Fibroblast of lung (primary cell): ENCODE data around the gene PHF10. TPM values are rescaled to one million over a fixed set of nuclear protein-coding genes. Genes with fewer than 3 reads are reported as not detected.

ENCODE experiments used
- DNase-seq, 2 donors: peaks; one replicate each; pipeline versions ENCODE4 v3.0.0 to v3.0.0-alpha.2; 2010; ENCODE audit warnings: low read depth in 2 of 2
- H2AFZ ChIP-seq: 2 replicates; pipeline ENCODE4 v1.5.1; 2012; ENCODE audit warnings: low read length, control low read depth, inconsistent platforms
- H3K27ac ChIP-seq: 2 replicates; pipeline ENCODE4 v1.5.1; 2011; ENCODE audit warnings: low read length, control low read depth; ENCODE audit not compliant: insufficient read depth
- H3K27me3 ChIP-seq: 2 replicates; pipeline ENCODE4 v1.5.1; 2011; ENCODE audit warnings: mild to moderate bottlenecking, low read length; ENCODE audit not compliant: control insufficient read depth, insufficient read depth
- H3K36me3 ChIP-seq: 2 replicates; pipeline ENCODE4 v1.5.1; 2011; ENCODE audit warnings: low read length; ENCODE audit not compliant: control insufficient read depth, insufficient read depth
- H3K4me1 ChIP-seq: 2 replicates; pipeline ENCODE4 v1.5.1; 2011; ENCODE audit warnings: low read length; ENCODE audit not compliant: control insufficient read depth, insufficient read depth; ENCODE audit errors: extremely low read depth
- H3K4me2 ChIP-seq: 2 replicates; pipeline ENCODE4 v1.5.1; 2011; ENCODE audit warnings: low read length, control low read depth; ENCODE audit not compliant: insufficient read depth; ENCODE audit errors: extremely low read depth
- H3K4me3 ChIP-seq, 4 experiments: fragments of 200-600 bp in 1 of 4; sonication (generic) in 1 of 4; replicated peaks in 1 of 4; 2 replicates each; pipeline ENCODE4 v1.5.1; 2011 to 2016; ENCODE audit warnings: low read length in 4 of 4, low read depth in 3 of 4, mild to moderate bottlenecking in 3 of 4, control low read depth in 2 of 4, inconsistent platforms in 1 of 4, mixed read lengths in 1 of 4; ENCODE audit not compliant: insufficient read depth in 1 of 4; ENCODE audit errors: control extremely low read depth in 1 of 4
- H3K79me2 ChIP-seq: 2 replicates; pipeline ENCODE4 v1.5.1; 2012; ENCODE audit warnings: mild to moderate bottlenecking, low read length, inconsistent platforms; ENCODE audit not compliant: control insufficient read depth, insufficient read depth
- H3K9ac ChIP-seq: 2 replicates; pipeline ENCODE4 v1.5.1; 2011; ENCODE audit warnings: mild to moderate bottlenecking, low read length, control low read depth; ENCODE audit not compliant: insufficient read depth
- H3K9me3 ChIP-seq: 2 replicates; pipeline ENCODE4 v1.5.1; 2012; ENCODE audit warnings: low read depth, low read length; ENCODE audit not compliant: control insufficient read depth, insufficient read depth
- H4K20me1 ChIP-seq: 2 replicates; pipeline ENCODE4 v1.5.1; 2011; ENCODE audit warnings: low read length; ENCODE audit not compliant: control insufficient read depth, insufficient read depth; ENCODE audit errors: extremely low read depth
- CTCF ChIP-seq, 2 donors: IDR thresholded peaks in 1 of 2; conservative IDR thresholded peaks in 1 of 2; 1 replicate in 1 of 2; 2 replicates in 1 of 2; pipeline ENCODE4 v1.5.1; 2011 to 2012; ENCODE audit warnings: low read length in 2 of 2, control low read depth in 1 of 2, inconsistent platforms in 1 of 2, low read depth in 1 of 2, mild to moderate bottlenecking in 1 of 2
- EZH2 ChIP-seq: IDR thresholded peaks from 2 replicates; pipeline ENCODE4 v1.5.1; 2012; ENCODE audit warnings: low read length, control low read depth, mild to moderate bottlenecking; ENCODE audit errors: missing control alignments
- polyA plus RNA-seq, 2 donors: library from polyadenylated mRNA; depleted of rRNA in 1 of 2; stranded (reverse) in 1 of 2; unstranded in 1 of 2; fragments of >200 nt; gene quantifications; 2 replicates each; pipeline ENCODE4 v1.2.1, GENCODE V29; 2011 to 2012; ENCODE audit warnings: missing spikeins in 1 of 2
- total RNA-seq: library from RNA; depleted of rRNA; stranded (reverse); fragments of >200 nt; gene quantifications from 2 replicates; pipeline ENCODE4 v1.2.1, GENCODE V29; 2014

The PHF10 gene
- total and polyA plus RNA-seq, 2 donors (not counting 1 experiment from before 2014, with no cell fraction given) = 15.5 to 20.8 TPM

DNA sequence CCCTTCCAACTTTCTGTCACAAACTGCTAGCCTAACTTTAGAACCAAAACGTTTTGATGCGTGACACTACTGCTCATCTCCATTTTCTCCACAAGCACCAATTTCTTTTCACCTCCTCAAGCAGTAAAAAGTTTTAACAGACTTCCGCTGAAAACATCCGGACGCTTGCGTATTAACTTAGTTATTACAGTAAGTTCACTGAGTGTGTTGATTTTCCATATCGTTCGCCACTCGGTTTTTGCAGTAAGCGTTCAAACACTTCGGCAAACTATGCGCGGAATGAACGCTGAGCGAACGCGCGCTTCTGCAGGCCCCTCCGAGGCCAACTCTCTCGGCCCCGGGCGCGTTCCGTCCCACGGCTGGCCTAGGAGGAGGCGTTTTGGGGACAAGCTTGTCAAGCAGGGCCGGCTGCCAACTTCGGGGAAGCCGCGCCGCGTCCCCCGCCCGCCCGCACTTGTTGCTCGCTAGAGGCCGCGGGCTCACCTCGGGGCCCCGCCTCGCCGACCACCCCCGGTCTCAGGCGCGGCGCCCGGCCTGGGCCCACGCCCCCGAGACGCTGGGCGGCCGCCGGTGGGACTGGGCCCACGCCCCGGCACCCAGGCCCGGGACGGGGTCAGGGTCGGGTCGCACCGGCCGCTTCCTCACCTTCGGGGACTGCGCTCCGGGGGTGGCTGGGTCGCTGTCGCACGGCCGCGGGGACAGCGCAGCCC lies 945 bp downstream of the PHF10 start:
- peak; percentile 66 to 80 for DNase-seq
- no peaks in the 10 kb centered on the region for H3K9me3 ChIP-seq
- H3K4me1 ChIP-seq = peaks cover 2% of the 10 kb centered on the region
- H3K4me2 ChIP-seq = peak overlapping the region; percentile 78
- no peaks in the 10 kb centered on the region for H3K36me3 ChIP-seq
- peak overlapping the region; percentile 87 for H3K9ac ChIP-seq
- TF ChIP-seq CTCF (conservative IDR thresholded peaks at IDR 0.05 in 1 of 2, IDR thresholded peaks at IDR 0.05 in 1 of 2; ENCODE audit: low read depth in 1 of 2, low read length in 2 of 2) (no peak), EZH2 (no peak)
- H2AFZ ChIP-seq = peak overlapping the region; percentile 66
- H3K27me3 ChIP-seq = no peaks in the 10 kb centered on the region
- peaks cover 29% of the 10 kb centered on the region for H3K79me2 ChIP-seq
- peak overlapping the region; percentile 73 for H3K27ac ChIP-seq
- peak overlapping the region; percentile 31 to 97 (median 58) for H3K4me3 ChIP-seq
- H4K20me1 ChIP-seq = no peaks in the 10 kb centered on the region

DNA sequence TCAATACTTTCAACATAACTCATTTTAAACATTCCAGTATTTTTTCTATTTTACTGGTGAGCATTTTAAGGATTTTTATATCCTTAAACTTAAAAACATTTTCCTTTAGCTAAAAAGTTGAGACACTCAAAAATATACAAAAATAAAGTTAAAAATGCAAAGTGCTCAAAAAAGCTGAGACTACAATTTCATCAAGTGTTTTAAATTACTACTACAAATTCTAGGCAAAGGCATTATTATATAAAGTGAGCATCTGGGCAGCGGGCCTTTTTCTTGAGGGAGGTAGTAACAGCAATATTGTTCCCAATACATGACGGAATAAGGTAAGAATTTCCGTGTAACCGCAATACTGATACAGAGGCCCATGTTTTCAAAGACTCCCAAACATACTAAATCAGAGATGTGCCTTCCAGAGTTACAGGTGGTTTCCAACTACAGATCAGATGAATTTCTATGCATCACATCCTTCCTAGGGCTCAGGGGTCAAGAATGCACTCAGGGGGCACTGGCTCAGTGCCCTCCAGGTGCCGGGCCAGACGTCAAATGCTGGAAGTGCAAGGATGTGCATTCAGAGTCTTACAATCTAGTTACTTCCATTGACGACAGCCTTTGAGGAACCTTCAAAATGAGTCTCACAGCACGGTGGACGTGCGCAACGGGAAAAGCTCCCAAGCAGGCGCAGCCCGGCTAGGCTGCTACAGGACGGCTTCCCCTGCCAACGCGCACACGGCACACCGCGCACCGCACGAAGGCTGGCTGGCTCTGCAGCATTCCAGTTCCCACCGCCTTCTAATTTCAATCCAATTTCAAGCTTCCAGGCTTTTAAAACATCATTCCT lies 1.7 kb downstream of the PHF10 start:
- peak overlapping the region; percentile 78 for H3K4me2 ChIP-seq
- H3K27me3 ChIP-seq = no peaks in the 10 kb centered on the region
- H3K4me3 ChIP-seq = peak overlapping the region; percentile 31 to 97 (median 58)
- H3K79me2 ChIP-seq = peaks cover 31% of the 10 kb centered on the region
- H3K4me1 ChIP-seq = peaks cover 2% of the 10 kb centered on the region
- H3K9me3 ChIP-seq = no peaks in the 10 kb centered on the region
- H2AFZ ChIP-seq = peak overlapping the region; percentile 66
- no peak for TF ChIP-seq CTCF (conservative IDR thresholded peaks at IDR 0.05 in 1 of 2, IDR thresholded peaks at IDR 0.05 in 1 of 2; ENCODE audit: low read depth in 1 of 2, low read length in 2 of 2)
- TF ChIP-seq EZH2 = no peak
- H3K9ac ChIP-seq = peak overlapping the region; percentile 87
- H3K27ac ChIP-seq = peak overlapping the region; percentile 73
- H3K36me3 ChIP-seq = no peaks in the 10 kb centered on the region
- DNase-seq = peak; percentile 55 to 86
- H4K20me1 ChIP-seq = no peaks in the 10 kb centered on the region

DNA sequence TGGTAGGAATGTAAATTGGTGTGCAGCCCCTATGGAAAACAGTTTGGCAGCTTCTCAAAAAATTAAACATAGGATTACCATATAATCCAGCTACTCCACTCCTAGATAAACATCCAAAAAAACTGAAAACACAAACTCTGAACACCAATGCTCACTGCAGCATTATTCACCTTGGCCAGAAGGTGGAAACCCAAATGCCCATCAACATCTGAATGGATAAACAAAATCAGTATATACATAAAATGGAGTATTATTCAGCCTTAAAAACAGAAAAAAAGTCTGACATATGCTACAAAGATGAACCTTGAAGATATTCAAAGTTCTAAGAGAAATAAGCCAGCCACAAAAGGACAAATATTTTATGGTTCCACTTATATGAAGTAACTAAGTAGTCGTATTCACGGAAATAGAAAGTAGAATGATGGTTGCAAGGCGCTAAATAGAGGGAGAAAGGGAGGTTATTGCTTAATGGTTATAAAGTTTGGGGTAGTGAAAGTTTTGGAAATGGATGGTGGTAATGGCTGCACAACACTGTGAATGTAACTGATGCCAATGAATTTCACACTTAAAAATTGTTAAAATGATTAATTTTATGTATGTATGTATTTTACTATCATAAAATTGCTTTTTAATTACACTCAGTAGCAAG lies 4.0 kb downstream of the PHF10 start:
- no peaks in the 10 kb centered on the region for H4K20me1 ChIP-seq
- DNase-seq = no peak

More for the DNA sequence above, 4.0 kb downstream of the PHF10 start:
- no peak overlapping the region for H2AFZ ChIP-seq
- no peak overlapping the region for H3K9ac ChIP-seq
- H3K36me3 ChIP-seq = no peaks in the 10 kb centered on the region
- H3K4me3 ChIP-seq = no peak overlapping the region
- H3K27me3 ChIP-seq = no peaks in the 10 kb centered on the region
- TF ChIP-seq CTCF (conservative IDR thresholded peaks at IDR 0.05 in 1 of 2, IDR thresholded peaks at IDR 0.05 in 1 of 2; ENCODE audit: low read depth in 1 of 2, low read length in 2 of 2) (peak in 1 of 2 donors; percentile 5), EZH2 (no peak)
- H3K4me2 ChIP-seq = no peak overlapping the region
- H3K27ac ChIP-seq = no peak overlapping the region
- H3K79me2 ChIP-seq = peaks cover 31% of the 10 kb centered on the region
- H3K9me3 ChIP-seq = no peaks in the 10 kb centered on the region
- H3K4me1 ChIP-seq = peaks cover 1% of the 10 kb centered on the region
